Measurements from ENCODE around the gene LTBP3.
"Not testable (repeated sequence)": the region's sequence is repeated elsewhere in the genome, so short reads cannot be mapped to it uniquely, and the experiment has no call there.

Gene LTBP3

GRCh38 chr11:65536412-65537295 lies 21.5 kb downstream of the LTBP3 start:
- no peak for DNase-seq (ENCODE audit: low read depth in 2 of 2)

- DNase-seq (ENCODE audit: low read depth in 2 of 2), result no peak
These were observed 23.1 kb downstream of the LTBP3 start for GRCh38 chr11:65535102-65535501.

GRCh38 chr11:65532388-65533064 lies 25.6 kb downstream of the LTBP3 start:
- DNase-seq (ENCODE audit: low read depth in 2 of 2), result no peak

- no peak for DNase-seq (ENCODE audit: low read depth in 2 of 2)
These were observed 28.0 kb downstream of the LTBP3 start for GRCh38 chr11:65530157-65530496.

- DNase-seq (ENCODE audit: low read depth in 2 of 2), result no peak
These were observed 28.5 kb downstream of the LTBP3 start for GRCh38 chr11:65529475-65530156.

- DNase-seq (ENCODE audit: low read depth in 2 of 2), result no peak
These were observed 29.3 kb downstream of the LTBP3 start for GRCh38 chr11:65528819-65529350.

- DNase-seq (ENCODE audit: low read depth in 2 of 2), result no peak
These were observed 31.4 kb downstream of the LTBP3 start for GRCh38 chr11:65526744-65527143.

- no peak for DNase-seq (ENCODE audit: low read depth in 2 of 2)
These were observed 32.3 kb downstream of the LTBP3 start for GRCh38 chr11:65525546-65526480.

GRCh38 chr11:65524741-65525545 lies 33.2 kb downstream of the LTBP3 start, which contains the start of gene SCYL1:
Gene SCYL1, plus strand, starts transcription at chr11:65525083. Its CDS starts 71 bp downstream, at chr11:65525154.
- peak; percentile 67 to 71 for DNase-seq (ENCODE audit: low read depth in 2 of 2)

- DNase-seq (ENCODE audit: low read depth in 2 of 2), result no peak
These were observed 34.0 kb downstream of the LTBP3 start for GRCh38 chr11:65524014-65524740.

GRCh38 chr11:65523631-65523968 lies 34.6 kb downstream of the LTBP3 start:
- DNase-seq (ENCODE audit: low read depth in 2 of 2), result not testable (repeated sequence)

GRCh38 chr11:65522718-65523630 lies 35.2 kb downstream of the LTBP3 start:
- not testable (repeated sequence) for DNase-seq (ENCODE audit: low read depth in 2 of 2)

GRCh38 chr11:65521777-65522521 lies 36.2 kb downstream of the LTBP3 start:
- DNase-seq (ENCODE audit: low read depth in 2 of 2), result not testable (repeated sequence)

- not testable (repeated sequence) for DNase-seq (ENCODE audit: low read depth in 2 of 2)
These were observed 39.1 kb downstream of the LTBP3 start for GRCh38 chr11:65518941-65519549.

GRCh38 chr11:65516135-65516968 lies 41.8 kb downstream of the LTBP3 start:
- no peak for DNase-seq (ENCODE audit: low read depth in 2 of 2)

- not testable (repeated sequence) for DNase-seq (ENCODE audit: low read depth in 2 of 2)
These were observed 45.8 kb downstream of the LTBP3 start for GRCh38 chr11:65512311-65512710.

Data from stimulated activated CD8-positive, alpha-beta memory T cell treated with anti-CD3 and anti-CD28 coated beads, Interleukin-2, amount 100 ng/mL, for 48 hours (primary cell).